Testis (tissue), 3 donors: ENCODE data around the gene GLIS1. TPM values are rescaled to one million over a fixed set of nuclear protein-coding genes. Genes with fewer than 3 reads are reported as not detected.

Experiments used
- DNase-seq: peaks from one replicate; pipeline ENCODE4 v3.0.0-alpha.2; 2019
- H3K27ac ChIP-seq, 2 donors: fragments of 200-600 bp; sonication (generic); one replicate each; pipeline ENCODE4 v1.5.1; 2019
- H3K27me3 ChIP-seq: fragments of 200-600 bp; sonication (generic); one replicate; pipeline ENCODE4 v1.5.1; 2019
- H3K36me3 ChIP-seq: fragments of 200-600 bp; sonication (generic); one replicate; pipeline ENCODE4 v1.5.1; 2017; ENCODE audit warnings: low read depth; ENCODE audit errors: missing control alignments
- H3K4me1 ChIP-seq: fragments of 200-600 bp; sonication (generic); one replicate; pipeline ENCODE4 v1.5.1; 2019
- H3K4me3 ChIP-seq, 2 donors: fragments of 200-600 bp; sonication (generic); one replicate each; pipeline ENCODE4 v1.5.1; 2017 to 2019
- H3K9me3 ChIP-seq: fragments of 200-600 bp; sonication (generic); one replicate; pipeline ENCODE4 v1.5.1; 2017
- POLR2A ChIP-seq: fragments of 450-650 bp; IDR thresholded peaks from one replicate; pipeline ENCODE4 v1.6.1; 2017; ENCODE audit warnings: antibody characterized with exemption, mild to moderate bottlenecking, moderate library complexity
- WGBS, 2 donors: methylation state at CpG; one replicate each; pipeline ENCODE4 v1.1.5; 2018; 5-methylcytosine and 5-hydroxymethylcytosine counted together
- intact Hi-C: fragments of 100-400 bp; cut with DNase I; formaldehyde crosslinking; loops from one replicate; pipeline ENCODE4 v1.15.1; 2023; ENCODE audit warnings: low total_unique reads
- polyA plus RNA-seq: library from polyadenylated mRNA; stranded (reverse); fragments of 350-450 nt; fragmentation: Illumina TruSeq; extraction: RNeasy Lipid Tissue Mini Kit (QIAGEN cat#74804); gene quantifications from one replicate; pipeline ENCODE4 v1.2.3, GENCODE V29; 2014; ENCODE audit warnings: low read depth, low replicate concordance; ENCODE audit not compliant: insufficient read depth
- total RNA-seq, 2 donors: library from RNA; depleted of rRNA; stranded (reverse); fragments of >200 nt; gene quantifications; one replicate each; pipeline ENCODE4 v1.2.3, GENCODE V29; 2016
- TF ChIP-seq, protein P1 (sequence below), 3 experiments: fragments of 450-650 bp in 2 of 3; fragments of 200-600 bp in 1 of 3; sonication (generic) in 1 of 3; IDR thresholded peaks; one replicate each; pipeline ENCODE4 v1.5.1; 2016 to 2019; ENCODE audit warnings: antibody characterized with exemption in 3 of 3, mild to moderate bottlenecking in 2 of 3, moderate library complexity in 1 of 3

Gene GLIS1
- total and polyA plus RNA-seq, 3 donors from 2014 or later, result 2.9 to 6.1 (median 3.8) TPM

GRCh38 chr1:53754484-53755312 lies 15.7 kb upstream of the GLIS1 start:
- Histone ChIP-seq H3K4me3 (no peak overlapping the region), H3K9me3 (no peaks in the 10 kb centered on the region), H3K4me1 (no peaks in the 10 kb centered on the region), H3K27ac (no peak overlapping the region), H3K27me3 (no peaks in the 10 kb centered on the region), H3K36me3 (no peaks in the 10 kb centered on the region)
- intact Hi-C loops, result loop anchor here (10.0 kb wide), 1 partner anchor 270 kb away; no protein-coding TSS in a partner anchor
- 57 to 64% methylated on average over 6 of the region's 6 CpGs for WGBS, 2 donors
- DNase-seq, result peak; percentile 64
- no peak for TF ChIP-seq POLR2A
- TF ChIP-seq, protein P1, sequence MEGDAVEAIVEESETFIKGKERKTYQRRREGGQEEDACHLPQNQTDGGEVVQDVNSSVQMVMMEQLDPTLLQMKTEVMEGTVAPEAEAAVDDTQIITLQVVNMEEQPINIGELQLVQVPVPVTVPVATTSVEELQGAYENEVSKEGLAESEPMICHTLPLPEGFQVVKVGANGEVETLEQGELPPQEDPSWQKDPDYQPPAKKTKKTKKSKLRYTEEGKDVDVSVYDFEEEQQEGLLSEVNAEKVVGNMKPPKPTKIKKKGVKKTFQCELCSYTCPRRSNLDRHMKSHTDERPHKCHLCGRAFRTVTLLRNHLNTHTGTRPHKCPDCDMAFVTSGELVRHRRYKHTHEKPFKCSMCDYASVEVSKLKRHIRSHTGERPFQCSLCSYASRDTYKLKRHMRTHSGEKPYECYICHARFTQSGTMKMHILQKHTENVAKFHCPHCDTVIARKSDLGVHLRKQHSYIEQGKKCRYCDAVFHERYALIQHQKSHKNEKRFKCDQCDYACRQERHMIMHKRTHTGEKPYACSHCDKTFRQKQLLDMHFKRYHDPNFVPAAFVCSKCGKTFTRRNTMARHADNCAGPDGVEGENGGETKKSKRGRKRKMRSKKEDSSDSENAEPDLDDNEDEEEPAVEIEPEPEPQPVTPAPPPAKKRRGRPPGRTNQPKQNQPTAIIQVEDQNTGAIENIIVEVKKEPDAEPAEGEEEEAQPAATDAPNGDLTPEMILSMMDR (IDR thresholded peaks at IDR 0.05), result peak; percentile 13 to 74 (median 58)

- intact Hi-C loops, result loop anchor here (10.0 kb wide), 1 partner anchor 267 kb away; no protein-coding TSS in a partner anchor
- no peak for TF ChIP-seq POLR2A
- TF ChIP-seq, protein P1 (IDR thresholded peaks at IDR 0.05), result no peak
- Histone ChIP-seq H3K4me3 (no peak overlapping the region), H3K9me3 (no peaks in the 10 kb centered on the region), H3K36me3 (no peaks in the 10 kb centered on the region), H3K4me1 (no peaks in the 10 kb centered on the region), H3K27ac (no peak overlapping the region), H3K27me3 (no peaks in the 10 kb centered on the region)
- WGBS, 2 donors, result 93 to 94% methylated on average over 6 of the region's 6 CpGs
- no peak for DNase-seq
Observed at GRCh38 chr1:53752281-53752680, 13.3 kb upstream of the GLIS1 start.

DNA sequence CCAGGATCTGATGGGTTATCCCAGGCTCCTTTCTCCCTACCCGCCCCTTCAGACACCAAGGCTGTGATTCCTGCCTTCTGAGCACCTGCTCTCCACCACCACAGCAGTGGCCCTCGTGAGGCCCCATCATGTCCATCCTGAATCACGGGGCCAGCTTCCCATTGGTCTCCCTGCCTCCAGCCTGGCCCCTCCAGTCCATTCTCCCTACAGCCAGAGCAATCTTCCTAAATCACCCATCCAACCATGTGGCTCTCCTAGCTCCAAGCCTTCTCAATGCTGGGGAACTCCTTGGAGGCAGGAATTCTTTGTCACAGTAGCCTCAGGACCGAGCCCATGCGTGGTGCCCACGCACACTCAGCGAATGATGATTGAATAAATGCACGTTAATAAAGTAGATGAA lies 8.9 kb upstream of the GLIS1 start:
- no peaks in the 10 kb centered on the region for H3K36me3 ChIP-seq
- intact Hi-C loops, result no loop called here
- no peaks in the 10 kb centered on the region for H3K4me1 ChIP-seq
- H3K27ac ChIP-seq, result no peak overlapping the region
- H3K4me3 ChIP-seq, result no peak overlapping the region
- 85 to 90% methylated on average over 8 of the region's 8 CpGs for WGBS, 2 donors
- TF ChIP-seq POLR2A, result no peak
- TF ChIP-seq, protein P1 (IDR thresholded peaks at IDR 0.05), result no peak
- no peaks in the 10 kb centered on the region for H3K27me3 ChIP-seq
- H3K9me3 ChIP-seq, result no peaks in the 10 kb centered on the region
- no peak for DNase-seq

DNA sequence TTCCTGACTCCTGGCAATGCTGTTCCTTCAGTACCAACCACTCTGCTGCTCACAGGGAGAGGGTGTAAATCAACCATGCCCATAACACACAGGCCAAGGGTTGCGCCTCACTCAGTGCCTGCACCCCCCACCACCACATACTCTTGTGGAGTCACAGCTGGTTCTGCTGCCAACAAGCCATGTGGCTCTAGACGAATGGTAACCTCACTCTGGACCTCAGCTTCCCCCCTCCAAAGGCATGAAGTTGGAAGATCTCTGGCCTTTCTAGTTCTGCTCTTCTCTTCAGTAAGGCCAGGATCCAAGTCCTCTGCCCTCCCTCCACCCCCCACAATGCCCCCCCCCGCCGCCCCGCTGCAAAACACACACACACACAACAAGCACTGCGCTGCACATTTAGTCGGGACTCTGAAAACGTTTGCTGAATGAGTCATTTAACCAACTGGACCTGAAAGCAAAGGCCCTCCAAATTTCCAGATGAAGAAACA lies 1.7 kb upstream of the GLIS1 start:
- 52 to 79% methylated on average over 8 of the region's 8 CpGs for whole genome bisulfite sequencing, 2 donors
- Histone ChIP-seq H3K27ac (no peak overlapping the region), H3K4me3 (no peak overlapping the region), H3K4me1 (peaks cover 7% of the 10 kb centered on the region), H3K9me3 (no peaks in the 10 kb centered on the region), H3K36me3 (no peaks in the 10 kb centered on the region), H3K27me3 (no peaks in the 10 kb centered on the region)
- no peak for DNase-seq
- intact Hi-C loops, result no loop called here
- TF ChIP-seq, protein P1 (IDR thresholded peaks at IDR 0.05), result no peak
- TF ChIP-seq POLR2A, result no peak
